CD4-positive, alpha-beta T cell treated with Interleukin-4 for 1 hour (primary cell): ENCODE measurements around the gene CBR3.

Experiments
- DNase-seq, 2 donors: peaks; one replicate each; pipeline ENCODE4 v3.0.0-alpha.2; 2020 to 2022

Gene CBR3

GRCh38 chr21:36186506-36187399 is 51.9 kb downstream of the CBR3 start:
- DNase-seq, result no peak

- DNase-seq, result no peak
Measured at GRCh38 chr21:36188081-36188681, 53.3 kb downstream of the CBR3 start.

GRCh38 chr21:36188937-36189336 is 54.1 kb downstream of the CBR3 start:
- no peak for DNase-seq

GRCh38 chr21:36190736-36191135 is 55.9 kb downstream of the CBR3 start:
- no peak for DNase-seq

GRCh38 chr21:36193200-36193599 is 58.3 kb downstream of the CBR3 start:
- DNase-seq, result no peak

GRCh38 chr21:36194024-36194423 is 59.1 kb downstream of the CBR3 start:
- DNase-seq, result no peak

GRCh38 chr21:36195613-36196012 is 60.7 kb downstream of the CBR3 start:
- DNase-seq, result no peak
